ENCODE measurements around the gene COMMD6.

Gene COMMD6

DNA sequence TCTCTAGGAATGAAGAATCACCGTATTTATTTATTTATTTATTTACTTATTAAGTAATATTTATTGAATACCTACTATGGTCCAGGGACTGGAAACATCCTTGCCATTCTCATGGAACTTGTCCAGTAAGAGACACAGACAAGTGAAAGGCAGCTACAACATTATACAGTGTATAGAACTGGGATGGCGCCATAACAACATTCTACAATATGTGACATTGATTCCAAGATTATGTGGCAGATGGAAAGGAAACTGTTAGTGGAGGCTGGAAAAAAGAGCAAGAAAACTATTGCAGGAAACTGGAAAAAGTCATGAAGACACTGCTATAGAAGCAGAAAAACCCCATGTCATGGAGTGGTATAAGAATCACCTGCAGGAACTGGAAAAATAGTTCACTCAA lies 46.3 kb downstream of the COMMD6 start (continued):
- TF ChIP-seq, protein P1, sequence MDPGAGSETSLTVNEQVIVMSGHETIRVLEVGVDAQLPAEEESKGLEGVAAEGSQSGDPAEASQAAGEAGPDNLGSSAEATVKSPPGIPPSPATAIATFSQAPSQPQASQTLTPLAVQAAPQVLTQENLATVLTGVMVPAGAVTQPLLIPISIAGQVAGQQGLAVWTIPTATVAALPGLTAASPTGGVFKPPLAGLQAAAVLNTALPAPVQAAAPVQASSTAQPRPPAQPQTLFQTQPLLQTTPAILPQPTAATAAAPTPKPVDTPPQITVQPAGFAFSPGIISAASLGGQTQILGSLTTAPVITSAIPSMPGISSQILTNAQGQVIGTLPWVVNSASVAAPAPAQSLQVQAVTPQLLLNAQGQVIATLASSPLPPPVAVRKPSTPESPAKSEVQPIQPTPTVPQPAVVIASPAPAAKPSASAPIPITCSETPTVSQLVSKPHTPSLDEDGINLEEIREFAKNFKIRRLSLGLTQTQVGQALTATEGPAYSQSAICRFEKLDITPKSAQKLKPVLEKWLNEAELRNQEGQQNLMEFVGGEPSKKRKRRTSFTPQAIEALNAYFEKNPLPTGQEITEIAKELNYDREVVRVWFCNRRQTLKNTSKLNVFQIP (CRISPR knock-in tag; IDR thresholded peaks at IDR 0.05; ENCODE audit: borderline replicate concordance, low read depth) = no peak
- TF ChIP-seq RARB (CRISPR knock-in tag; IDR thresholded peaks at IDR 0.05) (no peak), BACH2 (CRISPR knock-in tag; IDR thresholded peaks at IDR 0.05; ENCODE audit: borderline replicate concordance) (no peak)

DNA sequence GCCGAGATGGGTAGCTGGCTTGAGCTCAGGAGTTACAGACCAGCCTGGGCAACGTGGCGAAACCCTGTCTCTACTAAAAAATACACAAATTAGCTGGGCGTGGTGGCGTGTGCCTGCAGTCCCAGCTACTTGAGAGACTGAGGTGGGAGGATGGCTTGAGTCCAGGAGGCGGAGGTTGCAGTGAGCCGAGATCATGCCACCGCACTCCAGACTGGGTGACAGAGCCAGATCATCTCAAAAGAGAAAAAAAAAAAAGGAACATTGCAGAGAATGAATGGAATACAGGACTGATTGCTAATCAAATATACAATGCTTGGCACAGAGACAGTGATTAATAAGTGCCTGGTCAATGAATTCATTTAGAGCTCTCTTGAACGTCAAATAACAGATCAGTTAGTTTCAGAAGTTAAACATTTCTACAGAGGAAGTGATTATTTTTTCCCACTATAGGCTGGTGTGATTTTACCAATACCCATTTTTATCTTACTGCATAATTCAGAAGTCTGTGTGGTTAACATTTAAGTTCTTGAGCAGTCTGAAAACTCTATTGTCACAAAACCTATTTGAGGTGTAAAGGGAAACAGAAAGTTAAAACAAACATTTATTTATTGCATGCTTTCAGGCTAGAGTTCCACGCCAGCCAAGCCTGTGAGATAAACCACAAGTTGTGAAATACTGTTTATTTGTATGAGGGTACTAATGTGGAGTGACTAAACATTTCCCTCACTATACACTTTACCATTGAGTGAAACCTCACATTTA lies 48.0 kb downstream of the COMMD6 start:
- TF ChIP-seq, protein P2, sequence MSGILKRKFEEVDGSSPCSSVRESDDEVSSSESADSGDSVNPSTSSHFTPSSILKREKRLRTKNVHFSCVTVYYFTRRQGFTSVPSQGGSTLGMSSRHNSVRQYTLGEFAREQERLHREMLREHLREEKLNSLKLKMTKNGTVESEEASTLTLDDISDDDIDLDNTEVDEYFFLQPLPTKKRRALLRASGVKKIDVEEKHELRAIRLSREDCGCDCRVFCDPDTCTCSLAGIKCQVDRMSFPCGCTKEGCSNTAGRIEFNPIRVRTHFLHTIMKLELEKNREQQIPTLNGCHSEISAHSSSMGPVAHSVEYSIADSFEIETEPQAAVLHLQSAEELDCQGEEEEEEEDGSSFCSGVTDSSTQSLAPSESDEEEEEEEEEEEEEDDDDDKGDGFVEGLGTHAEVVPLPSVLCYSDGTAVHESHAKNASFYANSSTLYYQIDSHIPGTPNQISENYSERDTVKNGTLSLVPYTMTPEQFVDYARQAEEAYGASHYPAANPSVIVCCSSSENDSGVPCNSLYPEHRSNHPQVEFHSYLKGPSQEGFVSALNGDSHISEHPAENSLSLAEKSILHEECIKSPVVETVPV (CRISPR knock-in tag; IDR thresholded peaks at IDR 0.05) = no peak
- TF ChIP-seq BACH2 (CRISPR knock-in tag; IDR thresholded peaks at IDR 0.05; ENCODE audit: borderline replicate concordance) = no peak
- TF ChIP-seq OSR1 (CRISPR knock-in tag; IDR thresholded peaks at IDR 0.05) = no peak
- no peak for TF ChIP-seq RARB (CRISPR knock-in tag; IDR thresholded peaks at IDR 0.05)
- no peak for TF ChIP-seq ZNF8 (CRISPR knock-in tag; IDR thresholded peaks at IDR 0.05)
- TF ChIP-seq ZNF70 (CRISPR knock-in tag; IDR thresholded peaks at IDR 0.05) = no peak
- TF ChIP-seq, protein P1 (CRISPR knock-in tag; IDR thresholded peaks at IDR 0.05; ENCODE audit: borderline replicate concordance, low read depth) = no peak
- TF ChIP-seq CREB5 (CRISPR knock-in tag; IDR thresholded peaks at IDR 0.05; ENCODE audit: low read depth) = no peak
- TF ChIP-seq ZC3H10 (CRISPR knock-in tag; IDR thresholded peaks at IDR 0.05) = no peak
- TF ChIP-seq ISL1 (CRISPR knock-in tag; IDR thresholded peaks at IDR 0.05) = no peak
- no peak for TF ChIP-seq ARNTL (CRISPR knock-in tag; IDR thresholded peaks at IDR 0.05; ENCODE audit: borderline replicate concordance, low read depth)
- no peak for ATAC-seq

DNA sequence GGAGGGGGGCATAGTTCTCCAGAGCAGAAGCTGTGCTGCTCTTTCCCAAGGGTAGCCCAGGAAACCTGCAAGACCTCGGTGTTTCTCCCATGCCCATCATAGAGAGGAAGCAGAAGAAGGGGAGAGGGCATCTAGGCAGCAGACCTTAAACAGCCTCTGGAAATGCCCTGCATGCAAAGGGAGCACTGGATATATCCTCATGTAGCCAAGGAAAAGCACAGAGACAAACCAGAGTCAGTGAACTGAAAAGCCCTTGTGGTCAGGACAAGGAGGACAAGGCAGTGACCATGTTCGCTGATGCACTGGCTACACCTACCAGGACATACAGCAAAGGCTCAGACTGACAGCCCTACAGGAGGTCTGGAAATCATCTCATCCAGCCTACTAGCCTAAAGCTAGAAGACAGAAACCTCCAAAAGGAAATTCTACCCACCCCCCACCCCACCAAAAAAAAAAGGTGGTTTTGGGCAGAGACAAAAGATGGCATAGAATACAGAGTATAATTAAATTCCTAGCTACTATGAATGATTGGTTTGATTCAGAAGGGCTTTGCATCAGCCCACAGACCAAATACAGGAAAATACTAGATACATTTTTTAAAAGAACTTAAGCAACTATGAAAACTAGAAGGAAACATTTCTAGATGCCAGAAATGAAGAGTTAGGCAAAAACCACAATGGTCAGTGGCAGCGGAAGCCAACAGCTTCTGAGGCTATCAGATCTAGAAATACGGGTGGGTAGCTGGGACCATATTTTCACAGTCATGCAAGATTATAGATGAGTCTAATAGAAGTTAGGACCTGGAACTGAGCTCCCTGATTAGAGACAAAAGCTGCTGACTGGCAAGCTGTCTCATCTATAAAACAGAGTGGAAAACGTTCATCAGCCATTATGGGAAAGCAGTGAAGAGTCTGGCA lies 51.2 kb downstream of the COMMD6 start:
- no peak for TF ChIP-seq PPARA (CRISPR knock-in tag; IDR thresholded peaks at IDR 0.05; ENCODE audit: borderline replicate concordance)
- TF ChIP-seq GLIS3 (CRISPR knock-in tag; IDR thresholded peaks at IDR 0.05) = no peak
- TF ChIP-seq CSDC2 (CRISPR knock-in tag; IDR thresholded peaks at IDR 0.05) = no peak
- TF ChIP-seq, protein P3, sequence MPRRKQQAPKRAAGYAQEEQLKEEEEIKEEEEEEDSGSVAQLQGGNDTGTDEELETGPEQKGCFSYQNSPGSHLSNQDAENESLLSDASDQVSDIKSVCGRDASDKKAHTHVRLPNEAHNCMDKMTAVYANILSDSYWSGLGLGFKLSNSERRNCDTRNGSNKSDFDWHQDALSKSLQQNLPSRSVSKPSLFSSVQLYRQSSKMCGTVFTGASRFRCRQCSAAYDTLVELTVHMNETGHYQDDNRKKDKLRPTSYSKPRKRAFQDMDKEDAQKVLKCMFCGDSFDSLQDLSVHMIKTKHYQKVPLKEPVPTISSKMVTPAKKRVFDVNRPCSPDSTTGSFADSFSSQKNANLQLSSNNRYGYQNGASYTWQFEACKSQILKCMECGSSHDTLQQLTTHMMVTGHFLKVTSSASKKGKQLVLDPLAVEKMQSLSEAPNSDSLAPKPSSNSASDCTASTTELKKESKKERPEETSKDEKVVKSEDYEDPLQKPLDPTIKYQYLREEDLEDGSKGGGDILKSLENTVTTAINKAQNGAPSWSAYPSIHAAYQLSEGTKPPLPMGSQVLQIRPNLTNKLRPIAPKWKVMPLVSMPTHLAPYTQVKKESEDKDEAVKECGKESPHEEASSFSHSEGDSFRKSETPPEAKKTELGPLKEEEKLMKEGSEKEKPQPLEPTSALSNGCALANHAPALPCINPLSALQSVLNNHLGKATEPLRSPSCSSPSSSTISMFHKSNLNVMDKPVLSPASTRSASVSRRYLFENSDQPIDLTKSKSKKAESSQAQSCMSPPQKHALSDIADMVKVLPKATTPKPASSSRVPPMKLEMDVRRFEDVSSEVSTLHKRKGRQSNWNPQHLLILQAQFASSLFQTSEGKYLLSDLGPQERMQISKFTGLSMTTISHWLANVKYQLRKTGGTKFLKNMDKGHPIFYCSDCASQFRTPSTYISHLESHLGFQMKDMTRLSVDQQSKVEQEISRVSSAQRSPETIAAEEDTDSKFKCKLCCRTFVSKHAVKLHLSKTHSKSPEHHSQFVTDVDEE (CRISPR knock-in tag; IDR thresholded peaks at IDR 0.05) = no peak
- TF ChIP-seq CREB5 (CRISPR knock-in tag; IDR thresholded peaks at IDR 0.05; ENCODE audit: low read depth) = no peak
- TF ChIP-seq, protein P2 (CRISPR knock-in tag; IDR thresholded peaks at IDR 0.05) = no peak
- TF ChIP-seq ZC3H10 (CRISPR knock-in tag; IDR thresholded peaks at IDR 0.05) = no peak
- TF ChIP-seq ZFP30 (CRISPR knock-in tag; IDR thresholded peaks at IDR 0.05) = no peak
- no peak for TF ChIP-seq ISL1 (CRISPR knock-in tag; IDR thresholded peaks at IDR 0.05)
- no peak for TF ChIP-seq ZNF565 (CRISPR knock-in tag; conservative IDR thresholded peaks at IDR 0.05; ENCODE audit: low read depth)
- TF ChIP-seq, protein P1 (CRISPR knock-in tag; IDR thresholded peaks at IDR 0.05; ENCODE audit: borderline replicate concordance, low read depth) = no peak
- no peak for TF ChIP-seq ZNF8 (CRISPR knock-in tag; IDR thresholded peaks at IDR 0.05)
- TF ChIP-seq TOX (CRISPR knock-in tag; IDR thresholded peaks at IDR 0.05; ENCODE audit: borderline replicate concordance) = no peak
- no peak for ATAC-seq

Data from SK-N-SH treated with all-trans-retinoic acid at 6 μM for 48 hours (cell line).